GM18499 (cell line): ENCODE results near the gene PLPPR1.
A peak's percentile ranks its signal among the peaks of the same experiment; 100 is the strongest.
"Not testable (repeated sequence)": the region's sequence is repeated elsewhere in the genome, so short reads cannot be mapped to it uniquely, and the experiment has no call there.

Experiments
- ATAC-seq: cut with Tn5 transposase; IDR thresholded peaks from one replicate; pipeline ENCODE4 v1.9.1; 2021; ENCODE audit warnings: moderate number of reproducible peaks; ENCODE audit not compliant: insufficient read depth, unreplicated experiment

Gene PLPPR1

DNA sequence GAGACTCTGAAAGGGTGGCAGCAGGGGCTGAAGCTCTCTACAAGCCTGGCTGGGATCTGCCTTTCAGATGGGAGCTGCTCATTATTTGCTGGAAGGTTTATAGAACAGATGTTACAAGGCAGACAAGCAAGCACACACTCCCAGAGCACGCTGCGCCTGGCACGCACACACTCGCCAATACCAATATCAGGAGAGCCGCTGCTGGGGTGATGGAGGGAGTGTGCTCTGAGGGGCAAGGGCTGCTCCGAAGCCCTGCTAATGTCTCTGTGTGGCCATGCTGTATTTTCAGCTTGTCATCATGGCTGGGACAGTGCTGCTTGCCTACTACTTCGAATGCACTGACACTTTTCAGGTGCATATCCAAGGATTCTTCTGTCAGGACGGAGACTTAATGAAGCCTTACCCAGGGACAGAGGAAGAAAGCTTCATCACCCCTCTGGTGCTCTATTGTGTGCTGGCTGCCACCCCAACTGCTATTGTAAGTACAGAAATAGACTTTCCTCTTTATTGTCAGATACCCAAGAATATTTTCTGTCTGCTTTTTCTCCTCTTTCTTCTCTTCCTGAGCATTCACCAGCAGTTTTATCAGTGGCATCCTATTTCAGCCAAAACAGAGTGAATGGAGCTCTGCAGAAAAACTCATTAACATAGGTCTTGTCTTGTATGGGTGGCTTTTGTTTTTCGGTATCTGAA lies 241.2 kb downstream of the PLPPR1 start:
- ATAC-seq = no peak

DNA sequence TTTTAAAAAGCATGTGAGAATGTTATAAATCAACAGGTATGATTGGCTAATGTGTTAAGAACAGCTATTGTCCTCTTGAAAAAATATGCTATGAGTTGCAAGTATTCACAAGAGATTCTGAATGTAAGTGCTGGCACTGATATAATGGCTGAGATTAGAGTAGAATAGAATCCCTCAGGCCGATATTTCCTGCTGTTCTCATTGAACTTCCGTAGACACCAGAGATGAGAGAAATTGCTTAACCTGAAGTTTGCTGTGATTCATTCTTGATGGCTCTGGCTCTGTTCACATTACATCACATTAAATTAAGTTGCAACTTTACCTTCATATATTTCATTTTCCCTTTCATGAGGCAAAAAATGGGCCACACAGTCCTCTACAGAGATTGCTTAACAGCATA lies 241.8 kb downstream of the PLPPR1 start:
- no peak for ATAC-seq

DNA sequence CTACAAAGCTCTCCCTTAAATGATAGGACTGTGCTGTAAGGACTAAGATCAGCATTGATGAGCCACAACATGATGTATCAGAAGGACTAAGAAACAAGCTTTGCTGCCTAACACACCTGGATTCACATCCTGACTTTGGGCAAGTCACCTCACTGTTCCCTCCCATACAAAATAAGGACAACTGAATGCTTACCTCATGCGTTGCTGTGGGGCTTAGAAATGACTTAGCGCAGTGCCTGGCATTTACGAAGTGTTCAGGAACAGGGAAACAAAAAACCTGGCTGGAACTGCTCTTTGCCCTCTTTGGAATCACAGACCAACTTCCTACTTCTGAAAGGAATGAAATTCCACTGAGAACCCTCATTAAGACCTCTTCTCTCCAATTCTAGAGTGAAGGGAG lies 242.6 kb downstream of the PLPPR1 start:
- ATAC-seq = no peak

DNA sequence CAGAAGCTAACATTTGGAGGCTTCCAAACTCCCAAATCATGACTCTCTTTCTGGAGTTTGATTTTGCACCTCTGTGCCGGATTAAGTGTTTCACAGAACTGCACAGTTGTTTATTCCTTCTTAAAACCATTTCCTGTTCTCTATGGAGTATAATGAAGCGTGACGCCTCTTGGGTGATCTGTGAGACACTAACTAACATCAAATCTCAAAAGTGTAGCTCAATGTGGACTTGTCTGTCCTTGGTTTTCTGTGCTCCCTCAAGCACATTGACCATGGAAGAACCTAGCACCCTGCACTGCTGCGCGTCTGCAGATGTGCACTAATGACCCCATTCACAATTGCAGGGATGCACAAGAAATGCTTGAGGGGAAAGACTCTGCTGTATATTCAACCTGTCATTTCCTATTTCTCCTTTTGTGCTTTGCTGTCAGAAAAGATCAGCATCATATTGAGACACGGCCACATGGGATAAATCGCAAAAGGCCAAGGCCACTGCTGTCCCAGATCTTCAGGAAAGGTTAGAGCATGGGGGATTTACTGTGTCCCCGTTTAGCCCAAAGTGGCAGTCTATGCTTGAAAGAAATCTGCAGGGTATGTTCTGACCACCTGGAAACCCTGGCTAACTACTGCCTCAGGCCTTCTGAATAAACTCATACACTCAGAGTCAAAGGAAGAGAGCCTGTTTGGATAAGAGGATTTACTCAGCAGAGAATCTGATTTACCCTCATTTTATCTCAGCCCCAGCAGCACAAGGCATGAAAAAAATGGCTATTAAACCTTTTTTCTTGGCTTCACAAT lies 246.6 kb downstream of the PLPPR1 start:
- ATAC-seq = no peak

DNA sequence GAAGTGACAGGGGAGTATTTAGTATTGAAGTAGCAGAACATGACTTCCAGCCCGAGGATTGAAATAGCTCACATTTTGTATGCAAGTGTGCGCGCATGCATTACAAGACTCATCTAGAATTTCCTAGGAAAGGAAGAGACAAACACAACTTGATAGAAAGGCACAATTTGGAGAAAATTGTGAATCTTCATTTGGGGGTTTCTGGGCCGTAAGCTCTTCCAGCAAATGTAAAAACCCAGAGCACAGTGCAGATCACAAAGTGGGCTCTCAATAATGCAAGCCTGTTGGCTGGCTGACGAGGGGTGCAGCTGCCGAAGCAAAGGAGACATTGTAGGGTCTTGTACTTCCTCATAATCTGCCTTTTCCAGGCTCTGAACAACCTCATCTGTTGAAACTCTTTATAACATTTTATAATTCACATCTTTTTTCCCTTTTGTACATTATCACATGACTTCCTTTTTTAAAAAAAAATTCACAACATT lies 247.3 kb downstream of the PLPPR1 start:
- no peak for ATAC-seq

DNA sequence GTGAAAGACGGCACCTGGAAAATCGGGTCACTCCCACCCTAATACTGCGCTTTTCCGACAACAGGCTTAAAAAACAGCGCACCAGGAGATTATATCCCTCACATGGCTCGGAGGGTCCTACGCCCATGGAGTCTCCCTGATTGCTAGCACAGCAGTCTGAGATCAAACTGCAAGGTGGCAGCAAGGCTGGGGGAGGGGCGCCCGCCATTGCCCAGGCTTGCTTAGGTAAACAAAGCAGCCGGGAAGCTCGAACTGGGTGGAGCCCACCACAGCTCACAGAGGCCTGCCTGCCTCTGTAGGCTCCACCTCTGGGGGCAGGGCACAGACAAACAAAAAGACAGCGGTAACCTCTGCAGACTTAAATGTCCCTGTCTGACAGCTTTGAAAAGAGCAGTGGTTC lies 262.5 kb downstream of the PLPPR1 start:
- not testable (repeated sequence) for ATAC-seq

DNA sequence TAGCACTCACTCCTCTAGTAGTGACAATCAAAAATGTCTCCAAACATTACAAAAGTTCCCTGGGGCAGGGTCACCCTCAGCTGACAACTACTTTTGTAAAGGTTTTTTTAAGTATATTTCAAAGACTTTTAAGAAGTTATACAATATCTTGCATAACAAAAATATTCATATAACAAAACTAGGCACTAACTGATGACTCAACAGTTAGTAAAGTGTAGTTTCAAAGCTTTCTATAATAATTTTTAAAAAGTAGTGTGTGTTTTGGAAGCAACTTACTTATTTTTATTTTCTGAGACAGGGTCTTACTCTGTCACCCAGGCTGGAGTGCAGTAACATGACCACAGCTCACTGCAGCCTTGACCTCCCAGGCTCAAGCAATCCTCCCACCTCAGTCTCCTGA lies 271.4 kb downstream of the PLPPR1 start:
- ATAC-seq = no peak

DNA sequence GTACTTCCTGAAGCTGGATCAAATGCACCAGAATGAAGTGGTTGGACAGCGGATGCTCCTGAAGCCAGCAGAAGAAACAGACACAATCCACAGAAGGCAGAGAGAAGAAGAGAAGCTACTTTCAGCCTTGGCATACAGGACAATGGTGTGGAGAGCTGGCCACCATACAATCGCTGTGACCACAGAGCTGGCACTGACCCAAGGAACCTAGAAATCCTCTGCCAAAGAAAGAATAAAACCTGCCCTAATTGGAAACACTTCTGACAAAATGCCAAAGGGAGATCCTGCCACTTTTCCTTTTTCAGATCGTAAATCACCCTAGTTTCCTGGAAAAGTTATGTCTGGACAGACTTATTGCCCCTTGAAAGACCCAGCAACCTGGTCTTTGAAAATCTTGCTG lies 278.5 kb downstream of the PLPPR1 start:
- no peak for ATAC-seq

DNA sequence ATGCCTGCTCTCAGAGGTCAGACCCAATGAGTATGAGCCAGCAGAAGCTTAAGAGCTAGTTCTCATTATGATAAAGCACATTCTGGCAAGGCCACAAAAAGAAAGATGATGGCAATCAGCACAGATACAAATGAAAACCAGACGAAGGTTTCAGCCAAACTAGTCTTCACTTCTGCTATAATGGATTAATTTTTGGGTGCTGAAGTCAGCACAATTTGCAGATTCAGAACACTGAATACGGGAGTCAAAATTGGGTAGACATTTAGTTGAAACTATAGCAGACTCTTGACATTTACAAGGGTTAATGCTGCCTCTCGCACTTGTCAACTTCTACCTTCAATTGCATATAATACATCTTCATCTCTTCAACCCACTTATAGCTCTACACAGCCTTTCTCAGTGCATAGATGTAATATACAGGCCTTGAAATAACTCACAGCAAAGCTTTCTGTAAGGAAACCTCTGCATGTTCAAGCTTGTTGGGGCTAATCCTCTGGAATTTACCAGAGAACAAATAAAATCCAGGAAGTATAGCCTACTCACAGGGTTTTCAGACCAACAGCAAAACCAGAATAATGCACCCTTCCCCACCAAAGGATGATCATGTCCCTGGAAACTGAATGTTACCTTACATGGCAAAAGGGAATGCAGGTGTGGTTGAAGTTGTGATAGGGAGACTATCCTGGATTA lies 279.1 kb downstream of the PLPPR1 start:
- ATAC-seq = no peak

DNA sequence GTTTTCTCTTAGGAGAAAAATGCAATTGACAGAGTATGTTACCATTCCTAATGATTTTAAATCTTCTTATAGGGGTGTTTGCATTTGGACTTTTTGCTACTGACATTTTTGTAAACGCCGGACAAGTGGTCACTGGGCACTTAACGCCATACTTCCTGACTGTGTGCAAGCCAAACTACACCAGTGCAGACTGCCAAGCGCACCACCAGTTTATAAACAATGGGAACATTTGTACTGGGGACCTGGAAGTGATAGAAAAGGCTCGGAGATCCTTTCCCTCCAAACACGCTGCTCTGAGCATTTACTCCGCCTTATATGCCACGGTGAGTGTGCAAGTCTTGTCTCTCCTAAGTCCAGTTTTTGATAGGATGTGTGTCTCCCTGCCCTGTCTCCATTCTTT lies 280.6 kb downstream of the PLPPR1 start:
- ATAC-seq = no peak

DNA sequence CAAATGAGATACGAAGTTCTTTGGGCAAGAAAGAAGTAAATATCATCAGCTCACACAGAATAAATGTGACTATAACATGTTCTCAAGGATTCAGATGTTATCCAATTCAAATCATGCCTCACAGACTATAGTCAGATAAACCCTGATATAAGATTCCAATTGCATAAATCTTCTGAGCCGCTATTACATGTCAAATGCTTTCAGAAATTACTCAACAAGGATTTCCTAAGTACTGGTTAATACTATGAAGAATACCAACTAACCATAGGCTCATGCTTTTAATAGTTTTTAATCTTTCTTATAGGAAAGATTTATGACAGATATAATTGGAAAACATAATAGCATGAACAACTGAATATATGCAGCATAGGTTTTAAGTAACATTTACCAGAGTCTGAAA lies 282.7 kb downstream of the PLPPR1 start:
- no peak for ATAC-seq

DNA sequence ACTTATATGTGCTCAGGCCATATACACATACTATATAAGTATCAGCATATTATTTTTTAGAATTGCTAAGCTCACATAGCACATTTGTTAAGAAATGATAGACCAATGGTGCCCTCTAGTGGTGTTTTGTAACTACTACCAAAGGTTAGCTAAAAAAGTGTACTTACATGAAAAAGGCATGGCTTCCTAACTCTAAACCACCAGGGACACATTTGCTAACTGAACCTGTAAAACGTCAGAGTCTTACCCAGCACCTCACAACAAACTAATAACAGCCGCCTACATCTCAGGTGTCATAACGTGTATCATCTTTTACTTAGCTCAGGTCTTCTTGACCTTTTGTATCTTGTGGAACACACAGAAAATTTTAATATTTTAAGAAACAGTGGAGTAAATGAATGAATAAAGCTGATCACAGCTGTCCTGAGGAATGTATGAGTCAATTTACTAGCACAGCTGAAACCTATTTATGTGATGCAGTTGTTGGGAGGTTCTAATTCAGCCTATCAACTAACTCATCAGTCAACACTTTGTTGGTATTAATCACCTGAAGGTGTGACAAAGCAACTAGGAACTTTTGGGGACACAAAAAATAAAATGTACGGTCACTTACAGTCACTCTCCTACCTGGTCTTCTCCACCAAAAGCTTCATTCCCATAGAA lies 283.4 kb downstream of the PLPPR1 start:
- ATAC-seq = peak; percentile 91

DNA sequence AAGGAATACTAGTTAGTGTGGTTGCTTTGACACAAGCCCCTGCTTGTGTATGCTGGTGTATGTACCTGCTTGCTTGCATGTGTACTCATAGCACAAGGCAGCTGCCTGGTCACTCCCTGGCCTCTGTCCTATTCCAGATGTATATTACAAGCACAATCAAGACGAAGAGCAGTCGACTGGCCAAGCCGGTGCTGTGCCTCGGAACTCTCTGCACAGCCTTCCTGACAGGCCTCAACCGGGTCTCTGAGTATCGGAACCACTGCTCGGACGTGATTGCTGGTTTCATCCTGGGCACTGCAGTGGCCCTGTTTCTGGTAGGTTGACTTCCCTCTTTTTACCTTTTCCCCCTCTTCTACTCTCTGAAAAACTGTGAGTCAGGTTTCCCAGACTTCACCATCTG lies 284.1 kb downstream of the PLPPR1 start:
- ATAC-seq = no peak

DNA sequence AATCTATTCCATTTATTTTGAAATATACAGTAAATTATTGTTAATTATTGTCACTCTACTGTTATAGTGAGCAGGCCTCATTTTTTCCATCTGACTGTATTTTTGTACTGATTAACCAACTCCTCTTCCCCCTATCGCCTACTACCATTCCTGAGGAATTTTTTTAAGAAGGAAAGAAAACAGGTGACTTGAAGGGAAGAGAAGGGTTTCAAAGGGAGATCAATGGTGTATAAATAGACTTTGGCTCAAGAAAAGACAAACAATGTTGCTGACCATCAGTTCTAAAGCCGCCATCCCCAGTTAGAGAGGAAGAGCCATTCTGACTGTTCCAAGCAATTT lies 286.6 kb downstream of the PLPPR1 start:
- no peak for ATAC-seq

DNA sequence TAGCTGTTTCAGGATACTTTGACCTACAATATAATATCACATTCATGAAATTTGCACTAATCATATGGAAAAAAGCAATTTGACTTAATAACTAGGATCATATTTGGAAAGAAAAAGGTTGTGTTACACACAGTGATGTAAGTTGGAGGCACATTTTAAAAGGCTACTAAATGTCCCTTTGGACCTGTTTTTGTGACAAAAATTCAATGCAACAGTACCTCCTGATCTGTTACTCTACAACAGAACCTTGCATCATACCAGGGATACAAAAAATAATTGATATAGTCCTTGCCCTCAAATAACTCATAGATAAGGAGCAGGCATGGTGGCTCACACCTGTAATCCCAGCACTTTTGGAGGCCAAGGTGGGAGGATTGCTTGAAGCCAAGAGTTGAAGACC lies 289.2 kb downstream of the PLPPR1 start:
- ATAC-seq = no peak

DNA sequence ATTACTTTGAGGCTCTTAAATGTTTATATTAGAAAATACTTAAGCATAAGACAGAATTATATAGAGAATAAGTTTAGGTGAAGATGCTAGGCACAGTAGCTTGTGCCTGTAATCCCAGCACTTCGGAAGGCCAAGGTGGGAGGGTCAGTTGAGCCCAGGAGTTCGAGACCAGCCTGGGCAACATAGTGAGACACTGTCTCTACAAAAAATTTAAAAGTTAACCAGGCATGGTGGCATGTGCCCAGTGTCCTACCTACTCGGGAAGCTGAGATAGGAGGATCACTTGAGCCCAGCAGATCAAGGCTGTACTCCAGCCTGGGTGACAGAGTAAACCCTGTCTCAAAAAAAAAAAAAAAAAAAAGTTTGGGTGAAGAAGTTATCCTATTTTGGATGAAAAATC lies 294.6 kb downstream of the PLPPR1 start:
- ATAC-seq = no peak

DNA sequence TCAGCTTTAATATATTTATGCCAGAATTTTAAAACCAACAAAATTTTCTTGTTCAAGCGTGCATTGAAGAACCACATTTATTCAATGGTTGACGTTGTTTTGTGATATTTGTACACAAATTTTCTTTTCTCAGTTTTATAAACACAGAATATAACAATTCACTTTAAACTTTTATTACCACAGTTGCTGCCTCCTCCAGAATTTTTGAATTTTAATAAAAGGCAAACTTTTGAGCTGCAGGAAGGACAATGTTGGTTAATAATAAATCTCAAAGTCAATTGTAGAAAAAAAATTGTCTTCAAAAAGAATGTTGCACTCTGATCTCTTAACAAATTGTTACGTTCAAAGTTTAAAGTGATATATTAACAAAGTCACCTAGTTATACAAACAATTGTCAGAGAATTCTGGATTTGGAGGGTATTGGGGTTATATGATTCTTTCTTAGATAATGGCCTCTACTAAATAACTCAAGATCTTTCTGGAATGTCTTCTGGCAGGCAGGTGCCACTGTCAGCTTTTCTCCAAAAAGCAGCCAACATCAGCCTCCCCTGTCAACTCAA lies 295.8 kb downstream of the PLPPR1 start:
- ATAC-seq = no peak

DNA sequence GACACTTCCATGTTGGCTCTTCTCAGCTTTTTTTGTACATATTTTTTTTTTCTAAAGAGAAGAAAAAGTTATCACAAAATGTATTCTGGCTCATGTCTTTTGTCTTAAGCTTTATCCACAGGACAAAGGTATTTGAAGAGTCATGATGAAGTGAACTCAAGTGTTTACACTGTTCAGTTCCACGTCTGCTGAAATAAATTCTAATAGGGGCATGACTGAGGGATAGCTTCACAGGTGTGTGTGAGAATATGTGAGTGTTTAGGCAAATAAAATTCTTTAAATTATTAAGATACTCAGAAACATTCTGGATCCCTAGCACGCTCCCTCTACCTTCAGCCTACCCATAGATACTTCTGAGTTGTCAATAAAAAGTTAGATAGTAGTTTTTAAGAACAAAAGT lies 296.5 kb downstream of the PLPPR1 start:
- ATAC-seq = no peak

DNA sequence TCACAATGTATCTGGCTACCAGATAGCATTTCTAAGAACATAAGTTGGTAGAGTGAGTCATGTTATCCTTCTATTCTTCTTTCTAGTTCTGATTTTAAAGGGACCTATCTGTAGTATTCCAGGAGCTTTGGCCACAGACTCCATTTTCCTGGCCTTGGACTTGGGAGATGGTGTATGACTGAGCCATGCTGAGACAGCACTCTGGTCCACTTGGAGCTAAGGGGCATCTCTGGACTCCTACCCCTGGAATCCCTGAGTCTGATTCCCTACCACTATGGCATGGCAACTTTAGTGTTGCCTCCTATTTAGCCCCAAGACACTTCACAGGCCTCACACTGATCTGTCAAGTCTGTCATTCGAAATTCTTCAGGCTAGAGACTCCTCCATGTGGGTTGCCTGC lies 297.5 kb downstream of the PLPPR1 start:
- no peak for ATAC-seq

DNA sequence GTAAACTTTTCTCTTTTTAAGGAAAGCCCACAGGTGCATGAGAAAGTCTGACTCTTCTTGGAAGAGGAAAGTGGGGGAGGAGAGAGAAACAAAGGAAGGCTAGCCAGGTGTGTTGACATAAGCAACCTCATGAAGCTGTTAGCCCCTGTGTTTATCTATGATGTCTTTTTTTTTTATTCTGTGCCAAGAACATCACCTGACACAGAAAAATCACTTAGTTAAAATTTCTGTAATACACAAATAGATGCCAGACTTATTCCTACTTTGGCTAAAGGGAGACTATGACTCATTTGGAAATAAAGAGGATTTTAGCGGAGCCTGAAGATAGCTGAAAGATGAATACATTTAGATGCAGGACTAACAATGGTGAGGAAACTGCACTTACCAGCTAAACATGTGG lies 298.0 kb downstream of the PLPPR1 start:
- no peak for ATAC-seq
